B cell (primary cell): Measurements from ENCODE around the gene MAML2. TPM values are rescaled to one million over a fixed set of nuclear protein-coding genes. Genes with fewer than 3 reads are reported as not detected.
A peak's percentile ranks its signal among the peaks of the same experiment; 100 is the strongest.

ENCODE experiments used
- ATAC-seq: fragments of 200-7000 bp; cut with Tn5 transposase; one replicate; pipeline ENCODE4 v1.10.0; 2021; ENCODE audit warnings: low read depth, mild to moderate bottlenecking, moderate number of reproducible peaks, moderate library complexity
- CTCF ChIA-PET: fragments of 350-600 bp; sonication (Branson Sonifier 250); formaldehyde crosslinking; loops from one replicate; lab custom pipeline; 2021; ENCODE audit warnings: antibody characterized with exemption, inconsistent platforms; lab: Charles Lee
- POLR2A ChIA-PET: fragments of 350-600 bp; sonication (Branson Sonifier 250); formaldehyde crosslinking; loops from one replicate; lab custom pipeline; 2021; ENCODE audit warnings: antibody characterized with exemption; lab: Charles Lee
- DNase-seq: peaks from one replicate; pipeline ENCODE4 v3.0.0; 2013
- H2AFZ ChIP-seq: 2 replicates; pipeline ENCODE4 v1.6.1; 2012; ENCODE audit warnings: mild to moderate bottlenecking, low read depth, low read length; ENCODE audit not compliant: insufficient read depth, poor library complexity, severe bottlenecking
- H3K27ac ChIP-seq, 2 donors: 1 replicate in 1 of 2; 2 replicates in 1 of 2; pipeline ENCODE4 v1.5.1; 2012 to 2013; ENCODE audit warnings: low read length in 2 of 2, mild to moderate bottlenecking in 2 of 2, moderate library complexity in 1 of 2
- H3K27me3 ChIP-seq, 4 experiments: fragments of 200-600 bp in 1 of 4; sonication (generic) in 1 of 4; replicated peaks in 1 of 4; 1 replicate in 2 of 4; 2 replicates in 2 of 4; pipeline versions ENCODE4 v1.6.1 to v1.7.0; 2013 to 2016; ENCODE audit warnings: low read length in 3 of 4, mild to moderate bottlenecking in 2 of 4, mixed read lengths in 1 of 4, moderate library complexity in 1 of 4; ENCODE audit not compliant: insufficient read depth in 4 of 4, control insufficient read depth in 3 of 4; ENCODE audit errors: control extremely low read depth in 1 of 4
- H3K36me3 ChIP-seq, 2 experiments: replicated peaks in 1 of 2; 1 replicate in 1 of 2; 2 replicates in 1 of 2; pipeline versions ENCODE4 v1.6.1 to v1.7.1; 2013; ENCODE audit warnings: low read length in 1 of 2; ENCODE audit not compliant: insufficient read depth in 2 of 2, control insufficient read depth in 1 of 2; ENCODE audit errors: control extremely low read depth in 1 of 2, extremely low read depth in 1 of 2
- H3K4me1 ChIP-seq, 2 donors: fragments of 200-600 bp in 1 of 2; sonication (generic) in 1 of 2; 1 replicate in 1 of 2; 2 replicates in 1 of 2; pipeline versions ENCODE4 v1.5.1 to v1.6.1; 2013 to 2017; ENCODE audit warnings: low read length in 2 of 2; ENCODE audit not compliant: control insufficient read depth in 2 of 2, insufficient read depth in 2 of 2
- H3K4me2 ChIP-seq: replicated peaks from 2 replicates; pipeline ENCODE3; 2012; ENCODE audit warnings: mild to moderate bottlenecking, low read depth, low read length; ENCODE audit not compliant: poor library complexity, severe bottlenecking
- H3K4me3 ChIP-seq, 5 experiments: fragments of 200-600 bp in 1 of 5; sonication (generic) in 1 of 5; 1 replicate in 3 of 5; 2 replicates in 2 of 5; pipeline versions ENCODE4 v1.5.1 to v1.7.0; 2011 to 2016; ENCODE audit warnings: low read length in 4 of 5, mild to moderate bottlenecking in 4 of 5, low read depth in 2 of 5, control low read depth in 1 of 5, moderate library complexity in 1 of 5; ENCODE audit not compliant: insufficient read depth in 1 of 5; ENCODE audit errors: control extremely low read depth in 1 of 5, extremely low read depth in 1 of 5
- H3K79me2 ChIP-seq: fragments of 200-600 bp; sonication (generic); one replicate; pipeline ENCODE4 v1.6.0; 2016; ENCODE audit warnings: low read length; ENCODE audit not compliant: control insufficient read depth, insufficient read depth
- H3K9ac ChIP-seq: fragments of 200-600 bp; sonication (generic); 2 replicates; pipeline ENCODE4 v1.6.1; 2017; ENCODE audit warnings: mild to moderate bottlenecking, low read length, moderate library complexity
- H3K9me3 ChIP-seq, 3 donors: one replicate each; pipeline versions ENCODE4 v1.6.1 to v1.7.1; 2013; ENCODE audit warnings: low read length in 2 of 3; ENCODE audit not compliant: control insufficient read depth in 2 of 3, insufficient read depth in 1 of 3; ENCODE audit errors: control extremely low read depth in 1 of 3
- H4K20me1 ChIP-seq: 2 replicates; pipeline ENCODE4 v1.6.0; 2012; ENCODE audit warnings: mild to moderate bottlenecking, low read length; ENCODE audit not compliant: insufficient read depth, control insufficient read depth, poor library complexity, severe bottlenecking
- H3K27ac Mint-ChIP-seq: one replicate; pipeline ENCODE4 v1.8.0; 2021; ENCODE audit warnings: mixed read lengths
- H3K27me3 Mint-ChIP-seq: one replicate; pipeline ENCODE4 v1.8.0; 2021; ENCODE audit warnings: mixed read lengths
- H3K4me1 Mint-ChIP-seq: one replicate; pipeline ENCODE4 v1.8.0; 2021; ENCODE audit warnings: mixed read lengths
- H3K4me3 Mint-ChIP-seq: one replicate; pipeline ENCODE4 v1.8.0; 2021; ENCODE audit warnings: mixed read lengths
- H3K9me3 Mint-ChIP-seq: one replicate; pipeline ENCODE4 v1.8.0; 2022; ENCODE audit warnings: mixed read lengths; ENCODE audit not compliant: insufficient read depth
- CTCF ChIP-seq: fragments of 200-600 bp; IDR thresholded peaks from one replicate; pipeline ENCODE4 v1.8.0; 2022; ENCODE audit warnings: antibody characterized with exemption, mild to moderate bottlenecking
- EZH2 ChIP-seq: IDR thresholded peaks from 2 replicates; pipeline ENCODE4 v1.6.1; 2012; ENCODE audit warnings: borderline replicate concordance, low read depth, mild to moderate bottlenecking, moderate library complexity, low read length; ENCODE audit not compliant: insufficient read depth, poor library complexity, severe bottlenecking
- WGBS: methylation state at CpG from one replicate; pipeline ENCODE4 v1.1.5; 2013; ENCODE audit warnings: missing lambda C conversion rate; ENCODE audit not compliant: insufficient coverage; 5-methylcytosine and 5-hydroxymethylcytosine counted together
- intact Hi-C: fragments of 100-400 bp; cut with micrococcal nuclease; formaldehyde crosslinking; loops from one replicate; pipeline ENCODE4 v1.10.0; 2022
- polyA plus RNA-seq: library from polyadenylated mRNA; depleted of rRNA; stranded (reverse); fragments of >200 nt; gene quantifications from 2 replicates; pipeline ENCODE4 v1.2.3, GENCODE V29; 2012
- total RNA-seq, 2 donors: library from RNA; stranded (reverse); fragments of 120-200 nt in 1 of 2; gene quantifications; 1 replicate in 1 of 2; 2 replicates in 1 of 2; pipeline versions ENCODE4 v1.2.3 to v1.2.4, GENCODE V29; 2013 to 2022

MAML2 gene
- total and polyA plus RNA-seq, 2 donors (not counting 1 experiment from before 2014, with no cell fraction given), result 10.7 to 26.4 TPM

- 24% methylated on average over 4 of the region's 7 CpGs for WGBS
- no peaks in the 10 kb centered on the region for H3K9me3 ChIP-seq
- Mint-ChIP-seq H3K4me3 (no peak overlapping the region), H3K27ac (peak overlapping the region; percentile 34), H3K9me3 (no peaks in the 10 kb centered on the region), H3K27me3 (no peaks in the 10 kb centered on the region), H3K4me1 (peaks cover 17% of the 10 kb centered on the region)
- no peak for DNase-seq
- H2AFZ ChIP-seq, result no peak overlapping the region
- H3K4me3 ChIP-seq, result no peak overlapping the region
- no peaks in the 10 kb centered on the region for H4K20me1 ChIP-seq
- peaks cover 10 to 14% of the 10 kb centered on the region in 2 donors for H3K4me1 ChIP-seq
- no peaks in the 10 kb centered on the region for H3K27me3 ChIP-seq
- intact Hi-C loops, result no loop called here
- TF ChIP-seq EZH2, result no peak
- no peak for TF ChIP-seq CTCF
- no peak overlapping the region for H3K27ac ChIP-seq
- peaks cover 2 to 3% of the 10 kb centered on the region in 2 experiments for H3K36me3 ChIP-seq
- ATAC-seq, result no peak
- H3K4me2 ChIP-seq, result peak overlapping the region; percentile 13
- ChIA-PET POLR2A (no interaction called here), CTCF (interaction anchor here (0.7 to 1.1 kb wide), 3 partner anchors 25 to 169 kb away, joined by 3 read pairs; partner anchors contain the start of gene MAML2)
- peaks cover 20% of the 10 kb centered on the region for H3K79me2 ChIP-seq
- H3K9ac ChIP-seq, result no peak overlapping the region
Measured at GRCh38 chr11:96173422-96173821, 169.6 kb downstream of the MAML2 start.

- peaks cover 20% of the 10 kb centered on the region for H3K79me2 ChIP-seq
- Mint-ChIP-seq H3K27ac (no peak overlapping the region), H3K9me3 (no peaks in the 10 kb centered on the region), H3K4me1 (peaks cover 17% of the 10 kb centered on the region), H3K4me3 (no peak overlapping the region), H3K27me3 (no peaks in the 10 kb centered on the region)
- H2AFZ ChIP-seq, result no peak overlapping the region
- no peaks in the 10 kb centered on the region for H3K27me3 ChIP-seq
- POLR2A ChIA-PET, result no interaction called here
- peaks cover 0 to 2% of the 10 kb centered on the region in 2 experiments for H3K36me3 ChIP-seq
- H3K4me2 ChIP-seq, result no peak overlapping the region
- no peaks in the 10 kb centered on the region for H3K9me3 ChIP-seq
- H3K4me3 ChIP-seq, result no peak overlapping the region
- H3K9ac ChIP-seq, result no peak overlapping the region
- DNase-seq (no peak), ATAC-seq (no peak)
- H3K4me1 ChIP-seq, result peaks cover 10 to 14% of the 10 kb centered on the region in 2 donors
- no peak overlapping the region for H3K27ac ChIP-seq
- TF ChIP-seq EZH2, result no peak
- TF ChIP-seq CTCF, result no peak
- intact Hi-C loops, result no loop called here
- CTCF ChIA-PET, result interaction anchor here (1.1 kb wide), 1 partner anchor 25 kb away, joined by 3 read pairs; no protein-coding TSS in a partner anchor
- no peaks in the 10 kb centered on the region for H4K20me1 ChIP-seq
- 100% methylated on average over 1 of the region's 1 CpG for WGBS
Measured at GRCh38 chr11:96172604-96173003, 170.4 kb downstream of the MAML2 start.
